Measurements from ENCODE around the gene TSPAN5.

TSPAN5 gene

GRCh38 chr4:98673288-98673644 lies 14.9 kb upstream of the TSPAN5 start:
- DNase-seq (ENCODE audit: low read depth in 2 of 2) = no peak

GRCh38 chr4:98672583-98673287 lies 14.3 kb upstream of the TSPAN5 start:
- no peak for DNase-seq (ENCODE audit: low read depth in 2 of 2)

GRCh38 chr4:98671131-98671530 lies 12.7 kb upstream of the TSPAN5 start:
- DNase-seq (ENCODE audit: low read depth in 2 of 2) = no peak

GRCh38 chr4:98670186-98670585 lies 11.8 kb upstream of the TSPAN5 start:
- no peak for DNase-seq (ENCODE audit: low read depth in 2 of 2)

- DNase-seq (ENCODE audit: low read depth in 2 of 2) = no peak
Measured at GRCh38 chr4:98669577-98669976, 11.2 kb upstream of the TSPAN5 start.

- no peak for DNase-seq (ENCODE audit: low read depth in 2 of 2)
Measured at GRCh38 chr4:98664959-98665358, 6.5 kb upstream of the TSPAN5 start.

- peak; percentile 51 to 64 for DNase-seq (ENCODE audit: low read depth in 2 of 2)
Measured at GRCh38 chr4:98663226-98664006, 5.0 kb upstream of the TSPAN5 start.

- DNase-seq (ENCODE audit: low read depth in 2 of 2) = peak in 1 of 2 experiments; percentile 8
Measured at GRCh38 chr4:98662626-98663225, 4.3 kb upstream of the TSPAN5 start.

- no peak for DNase-seq (ENCODE audit: low read depth in 2 of 2)
Measured at GRCh38 chr4:98662055-98662453, 3.6 kb upstream of the TSPAN5 start.

- DNase-seq (ENCODE audit: low read depth in 2 of 2) = no peak
Measured at GRCh38 chr4:98661371-98662054, 3.1 kb upstream of the TSPAN5 start.

- no peak for DNase-seq (ENCODE audit: low read depth in 2 of 2)
Measured at GRCh38 chr4:98659741-98660462, 1.5 kb upstream of the TSPAN5 start.

GRCh38 chr4:98659106-98659592 lies 738 bp upstream of the TSPAN5 start:
- no peak for DNase-seq (ENCODE audit: low read depth in 2 of 2)

- peak in 1 of 2 experiments; percentile 31 for DNase-seq (ENCODE audit: low read depth in 2 of 2)
Measured at GRCh38 chr4:98657531-98658286, 702 bp downstream of the TSPAN5 start.

- DNase-seq (ENCODE audit: low read depth in 2 of 2) = no peak
Measured at GRCh38 chr4:98656886-98657285, 1.5 kb downstream of the TSPAN5 start.

- DNase-seq (ENCODE audit: low read depth in 2 of 2) = no peak
Measured at GRCh38 chr4:98656443-98656842, 2.0 kb downstream of the TSPAN5 start.

GRCh38 chr4:98653890-98654867 lies 4.2 kb downstream of the TSPAN5 start:
- no peak for DNase-seq (ENCODE audit: low read depth in 2 of 2)

- no peak for DNase-seq (ENCODE audit: low read depth in 2 of 2)
Measured at GRCh38 chr4:98652996-98653395, 5.4 kb downstream of the TSPAN5 start.

GRCh38 chr4:98648602-98649001 lies 9.8 kb downstream of the TSPAN5 start:
- no peak for DNase-seq (ENCODE audit: low read depth in 2 of 2)

GRCh38 chr4:98646422-98646821 lies 12.0 kb downstream of the TSPAN5 start:
- no peak for DNase-seq (ENCODE audit: low read depth in 2 of 2)

GRCh38 chr4:98645527-98645926 lies 12.9 kb downstream of the TSPAN5 start:
- DNase-seq (ENCODE audit: low read depth in 2 of 2) = no peak
